Measurements from ENCODE around the gene ZBTB40.

The ZBTB40 gene

GRCh38 chr1:22556391-22557104 is 104.9 kb downstream of the ZBTB40 start:
- no peak for DNase-seq (ENCODE audit: low spot score)

- DNase-seq (ENCODE audit: low spot score), result no peak
Measured at GRCh38 chr1:22557341-22557950, 105.8 kb downstream of the ZBTB40 start.

- DNase-seq (ENCODE audit: low spot score), result no peak
Measured at GRCh38 chr1:22562584-22563583, 111.2 kb downstream of the ZBTB40 start, which contains the start of gene EPHA8. EPHA8 (plus strand) TSS chr1:22563489; CDS start chr1:22563636, 147 bp downstream.

- DNase-seq (ENCODE audit: low spot score), result no peak
Measured at GRCh38 chr1:22563671-22564602, 112.3 kb downstream of the ZBTB40 start.

- DNase-seq (ENCODE audit: low spot score), result no peak
Measured at GRCh38 chr1:22566161-22566560, 114.5 kb downstream of the ZBTB40 start.

GRCh38 chr1:22567197-22567596 is 115.5 kb downstream of the ZBTB40 start:
- DNase-seq (ENCODE audit: low spot score), result no peak

GRCh38 chr1:22567994-22568393 is 116.3 kb downstream of the ZBTB40 start:
- no peak for DNase-seq (ENCODE audit: low spot score)

GRCh38 chr1:22569269-22569668 is 117.6 kb downstream of the ZBTB40 start:
- DNase-seq (ENCODE audit: low spot score), result no peak

- DNase-seq (ENCODE audit: low spot score), result no peak
Measured at GRCh38 chr1:22570140-22570909, 118.7 kb downstream of the ZBTB40 start.

- no peak for DNase-seq (ENCODE audit: low spot score)
Measured at GRCh38 chr1:22572818-22573217, 121.2 kb downstream of the ZBTB40 start.

GRCh38 chr1:22573237-22573636 is 121.6 kb downstream of the ZBTB40 start:
- DNase-seq (ENCODE audit: low spot score), result no peak

- no peak for DNase-seq (ENCODE audit: low spot score)
Measured at GRCh38 chr1:22575532-22576149, 124.0 kb downstream of the ZBTB40 start.

GRCh38 chr1:22576150-22576544 is 124.5 kb downstream of the ZBTB40 start:
- DNase-seq (ENCODE audit: low spot score), result no peak

- DNase-seq (ENCODE audit: low spot score), result no peak
Measured at GRCh38 chr1:22576617-22577016, 125.0 kb downstream of the ZBTB40 start.

- no peak for DNase-seq (ENCODE audit: low spot score)
Measured at GRCh38 chr1:22578732-22579361, 127.2 kb downstream of the ZBTB40 start.

GRCh38 chr1:22579541-22580155 is 128.0 kb downstream of the ZBTB40 start:
- no peak for DNase-seq (ENCODE audit: low spot score)
